Measurements from ENCODE around the gene CEP95. TPM values are rescaled to one million over a fixed set of nuclear protein-coding genes. Genes with fewer than 3 reads are reported as not detected.
A peak's percentile ranks its signal among the peaks of the same experiment; 100 is the strongest.

Gene CEP95
- total and polyA plus RNA-seq, 2 of the 13 experiments (the other 11 are each of a cell fraction or from before 2014, with no cell fraction given), result 65.9 to 68.8 TPM

GRCh38 chr17:64496786-64497564 lies 9.8 kb upstream of the CEP95 start, which contains the start of gene POLG2 (continued):
- no peak for TF ChIP-seq SMARCE1 (IDR thresholded peaks at IDR 0.05; ENCODE audit: borderline replicate concordance)
- no peak; the same call in 1 of the 2 replicates for TF ChIP-seq ZNF142 (CRISPR knock-in tag; IDR thresholded peaks at IDR 0.05)
- TF ChIP-seq ISX (CRISPR knock-in tag; conservative IDR thresholded peaks at IDR 0.05), result no peak
- TF ChIP-seq JUN (CRISPR knock-in tag; IDR thresholded peaks at IDR 0.05), result no peak; the same call in 1 of the 2 replicates
- no peak for TF ChIP-seq ARNT (IDR thresholded peaks at IDR 0.05)
- no peak; the same call in 1 of the 2 replicates for TF ChIP-seq CAMTA2 (CRISPR knock-in tag; IDR thresholded peaks at IDR 0.05; ENCODE audit: borderline replicate concordance)
- peak; percentile 26; the same call in 1 of the 2 replicates for TF ChIP-seq SRF (IDR thresholded peaks at IDR 0.05; ENCODE audit: low read depth, low read length)
- TF ChIP-seq AHDC1 (CRISPR knock-in tag; IDR thresholded peaks at IDR 0.05; ENCODE audit: borderline replicate concordance), result no peak; the same call in 1 of the 2 replicates
- TF ChIP-seq ZNF547 (CRISPR knock-in tag; IDR thresholded peaks at IDR 0.05), result peak; percentile 40
- TF ChIP-seq CENPT (CRISPR knock-in tag; IDR thresholded peaks at IDR 0.05; ENCODE audit: low read depth), result peak; percentile 86; the same call in 1 of the 2 replicates
- TF ChIP-seq POLR2AphosphoS2 (IDR thresholded peaks at IDR 0.05; ENCODE audit: low read depth, low read length), result peak; percentile 99
- TF ChIP-seq GATAD1 (CRISPR knock-in tag; IDR thresholded peaks at IDR 0.05), result peak; percentile 92
- TF ChIP-seq CTCF (CRISPR knock-in tag; IDR thresholded peaks at IDR 0.05), result peak; percentile 79
- TF ChIP-seq SMAD3 (CRISPR knock-in tag; IDR thresholded peaks at IDR 0.05), result peak; percentile 15
- peak; percentile 49; the same call in 1 of the 2 replicates for TF ChIP-seq ZBTB25 (CRISPR knock-in tag; IDR thresholded peaks at IDR 0.05)

Data from HepG2 (cell line).